ENCODE measurements around the gene SERPINA10. TPM values are rescaled to one million over a fixed set of nuclear protein-coding genes. Genes with fewer than 3 reads are reported as not detected.

The SERPINA10 gene
- total and polyA plus RNA-seq, 9 donors: 0.05 TPM; not detected in 8

GRCh38 chr14:94317259-94317658 is 24.2 kb upstream of the SERPINA10 start:
- no peak for TF ChIP-seq EP300 (IDR thresholded peaks at IDR 0.05)
- no peak for TF ChIP-seq CTCF (IDR thresholded peaks at IDR 0.05)
- TF ChIP-seq POLR2A (IDR thresholded peaks at IDR 0.05): no peak
- no peak overlapping the region for H3K4me3 ChIP-seq
- no peaks in the 10 kb centered on the region for H3K36me3 ChIP-seq
- no peak overlapping the region for H3K27ac ChIP-seq
- DNase-seq: no peak
- no peaks in the 10 kb centered on the region for H3K9me3 ChIP-seq
- intact Hi-C loops (cut with DNase I): no loop called here
- no peaks in the 10 kb centered on the region for H3K27me3 ChIP-seq
- 50 to 55% (median 51%) methylated on average over 4 of the region's 4 CpGs for WGBS, 3 donors
- no peaks in the 10 kb centered on the region for H3K4me1 ChIP-seq (ENCODE audit: insufficient read depth)

GRCh38 chr14:94316692-94317091 is 23.6 kb upstream of the SERPINA10 start:
- intact Hi-C loops (cut with DNase I): no loop called here

GRCh38 chr14:94314890-94315289 is 21.8 kb upstream of the SERPINA10 start:
- intact Hi-C loops (cut with DNase I): no loop called here
- Histone ChIP-seq H3K27ac (no peak overlapping the region), H3K36me3 (no peaks in the 10 kb centered on the region), H3K4me3 (no peak overlapping the region), H3K4me1 (ENCODE audit: insufficient read depth) (no peaks in the 10 kb centered on the region), H3K9me3 (no peaks in the 10 kb centered on the region), H3K27me3 (no peaks in the 10 kb centered on the region)
- no peak for DNase-seq
- no peak for TF ChIP-seq POLR2A (IDR thresholded peaks at IDR 0.05)
- no peak for TF ChIP-seq CTCF (IDR thresholded peaks at IDR 0.05)
- no peak for TF ChIP-seq EP300 (IDR thresholded peaks at IDR 0.05)
- WGBS, 3 donors: 83 to 89% (median 85%) methylated on average over 2 of the region's 2 CpGs

More at GRCh38 chr14:94316692-94317091, 23.6 kb upstream of the SERPINA10 start:
- H3K27me3 ChIP-seq: no peaks in the 10 kb centered on the region
- 69 to 81% (median 76%) methylated on average over 1 of the region's 1 CpG for whole genome bisulfite sequencing, 3 donors
- H3K27ac ChIP-seq: no peak overlapping the region
- H3K36me3 ChIP-seq: no peaks in the 10 kb centered on the region
- TF ChIP-seq POLR2A (IDR thresholded peaks at IDR 0.05) (no peak), EP300 (IDR thresholded peaks at IDR 0.05) (no peak), CTCF (IDR thresholded peaks at IDR 0.05) (no peak)
- H3K4me3 ChIP-seq: no peak overlapping the region
- H3K9me3 ChIP-seq: no peaks in the 10 kb centered on the region
- no peaks in the 10 kb centered on the region for H3K4me1 ChIP-seq (ENCODE audit: insufficient read depth)
- DNase-seq: no peak

- 80 to 84% (median 81%) methylated on average over 8 of the region's 8 CpGs for WGBS, 3 donors
- H3K4me1 ChIP-seq (ENCODE audit: insufficient read depth): no peaks in the 10 kb centered on the region
- H3K27me3 ChIP-seq: no peaks in the 10 kb centered on the region
- no peak overlapping the region for H3K4me3 ChIP-seq
- no peak for DNase-seq
- H3K27ac ChIP-seq: no peak overlapping the region
- intact Hi-C loops (cut with DNase I): no loop called here
- H3K9me3 ChIP-seq: no peaks in the 10 kb centered on the region
- no peaks in the 10 kb centered on the region for H3K36me3 ChIP-seq
- no peak for TF ChIP-seq CTCF (IDR thresholded peaks at IDR 0.05)
- TF ChIP-seq POLR2A (IDR thresholded peaks at IDR 0.05): no peak
- no peak for TF ChIP-seq EP300 (IDR thresholded peaks at IDR 0.05)
Observed at GRCh38 chr14:94313991-94314655, 21.1 kb upstream of the SERPINA10 start.

All from ovary (tissue), 9 donors.